OCI-LY7 (cell line): Measurements from ENCODE around the gene SNX2. TPM values are rescaled to one million over a fixed set of nuclear protein-coding genes. Genes with fewer than 3 reads are reported as not detected.

Experiments
- BruUV-seq: library from RNA; stranded (reverse); fragments of 400-500 nt; replicated peaks from 2 replicates; lab custom pipeline; 2021; lab: Mats Ljungman, UMichigan
- CTCF ChIA-PET: fragments of 300-600 bp; sonication (Branson Sonifier 250); formaldehyde crosslinking; loops from one replicate; lab custom pipeline; 2022; ENCODE audit warnings: antibody characterized with exemption; ENCODE audit not compliant: unreplicated experiment; lab: Charles Lee
- POLR2A ChIA-PET: fragments of 300-600 bp; sonication (Branson Sonifier 250); formaldehyde crosslinking; loops from one replicate; lab custom pipeline; 2022; ENCODE audit warnings: antibody characterized with exemption; lab: Charles Lee
- DNase-seq: peaks from one replicate; pipeline ENCODE4 v3.0.0-alpha.2; 2015; ENCODE audit warnings: low spot score
- H2AFZ ChIP-seq: fragments of 200-600 bp; sonication (generic), shearing (Covaris generic); 2 replicates; pipeline ENCODE4 v1.6.1; 2014; ENCODE audit warnings: mild to moderate bottlenecking, antibody characterized with exemption, low read length, moderate library complexity
- H3K27ac ChIP-seq: fragments of 200-600 bp; sonication (generic); 2 replicates; pipeline ENCODE4 v1.5.1; 2014; ENCODE audit warnings: mixed run types, low read depth, mild to moderate bottlenecking, moderate library complexity, low read length, inconsistent platforms; ENCODE audit not compliant: poor library complexity, severe bottlenecking
- H3K36me3 ChIP-seq: fragments of 200-600 bp; sonication (generic); 2 replicates; pipeline ENCODE4 v1.6.1; 2014; ENCODE audit warnings: mild to moderate bottlenecking, antibody characterized with exemption, low read length, moderate library complexity, mixed read lengths; ENCODE audit not compliant: insufficient read depth
- H3K4me1 ChIP-seq: fragments of 200-600 bp; sonication (generic); 2 replicates; pipeline ENCODE4 v1.5.1; 2014; ENCODE audit warnings: mild to moderate bottlenecking, low read length; ENCODE audit not compliant: insufficient read depth, poor library complexity, severe bottlenecking
- H3K4me2 ChIP-seq: fragments of 200-600 bp; sonication (generic); 2 replicates; pipeline ENCODE4 v1.6.1; 2014; ENCODE audit warnings: mild to moderate bottlenecking, low read length
- H3K4me3 ChIP-seq: fragments of 200-600 bp; sonication (generic); 2 replicates; pipeline ENCODE4 v1.5.1; 2014; ENCODE audit warnings: mild to moderate bottlenecking, low read depth, low read length; ENCODE audit not compliant: poor library complexity, severe bottlenecking
- H3K79me2 ChIP-seq: fragments of 200-600 bp; sonication (generic); 2 replicates; pipeline ENCODE4 v1.6.1; 2016; ENCODE audit warnings: low read depth, mild to moderate bottlenecking, low read length, moderate library complexity, mixed read lengths; ENCODE audit not compliant: insufficient read depth
- H3K9me2 ChIP-seq: fragments of 200-600 bp; sonication (generic); 2 replicates; pipeline ENCODE4 v1.6.1; 2016; ENCODE audit warnings: mild to moderate bottlenecking, low read length, mixed read lengths; ENCODE audit not compliant: insufficient read depth
- H3K9me3 ChIP-seq: fragments of 200-600 bp; sonication (generic); 2 replicates; pipeline ENCODE4 v1.6.1; 2014; ENCODE audit warnings: mild to moderate bottlenecking, mixed run types, low read length, mixed read lengths
- H4K20me1 ChIP-seq: fragments of 200-600 bp; sonication (generic); 2 replicates; pipeline ENCODE4 v1.6.1; 2014; ENCODE audit warnings: mild to moderate bottlenecking, antibody characterized with exemption, low read length, moderate library complexity, mixed read lengths; ENCODE audit not compliant: insufficient read depth
- EZH2phosphoT487 ChIP-seq: fragments of 200-600 bp; sonication (generic); IDR thresholded peaks from 2 replicates; pipeline ENCODE4 v1.6.1; 2018; ENCODE audit warnings: low read depth, borderline replicate concordance, mild to moderate bottlenecking, mixed run types, antibody characterized with exemption, low read length, moderate library complexity, mixed read lengths
- intact Hi-C: fragments of 100-400 bp; cut with micrococcal nuclease; formaldehyde crosslinking; loops from one replicate; pipeline ENCODE4 v1.10.0; 2022; ENCODE audit not compliant: unreplicated experiment
- total RNA-seq, 2 experiments: library from RNA; depleted of rRNA in 1 of 2; stranded (reverse); fragments of >200 nt in 1 of 2; shearing (Covaris generic) in 1 of 2; gene quantifications; 2 replicates each; pipeline ENCODE4 v1.2.3, GENCODE V29; 2014 to 2022
- TF ChIP-seq, protein P1 (sequence below): fragments of 200-600 bp; sonication (generic); conservative IDR thresholded peaks from 2 replicates; pipeline ENCODE4 v1.5.1; 2014; ENCODE audit warnings: mild to moderate bottlenecking, antibody characterized with exemption, low read length, moderate library complexity, mixed read lengths

SNX2 gene
- total RNA-seq, 2 experiments from 2014 or later: 47.1 to 78.3 TPM

DNA sequence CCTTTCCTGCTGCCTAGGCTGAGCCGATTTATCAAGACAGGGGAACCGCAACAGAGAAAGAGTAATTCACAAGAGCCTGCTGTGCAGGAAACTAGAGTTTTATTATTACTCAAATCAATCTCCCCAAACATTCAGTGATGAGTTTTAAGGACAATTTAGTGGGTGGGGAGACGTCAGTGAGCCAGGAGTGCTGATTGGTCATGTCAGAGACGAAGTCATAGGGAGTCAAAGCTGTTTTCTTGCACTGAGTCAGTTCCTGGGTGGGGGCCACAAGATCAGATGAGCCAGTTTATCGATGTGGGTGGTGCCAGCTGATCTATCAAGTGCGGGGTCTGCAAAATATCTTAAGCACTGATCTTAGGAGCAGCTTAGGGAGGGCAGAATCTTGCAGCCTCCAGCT is 89.5 kb downstream of the SNX2 start:
- intact Hi-C loops: no loop called here
- CTCF ChIA-PET: no interaction called here
- no peaks in the 10 kb centered on the region for H3K79me2 ChIP-seq
- H2AFZ ChIP-seq: no peak overlapping the region
- no peak overlapping the region for H3K27ac ChIP-seq
- H3K4me2 ChIP-seq: no peak overlapping the region
- no TSS peak for BruUV-seq
- no peaks in the 10 kb centered on the region for H3K36me3 ChIP-seq
- no peaks in the 10 kb centered on the region for H3K9me3 ChIP-seq
- POLR2A ChIA-PET: no interaction called here
- no peak for TF ChIP-seq EZH2phosphoT487
- TF ChIP-seq, protein P1, sequence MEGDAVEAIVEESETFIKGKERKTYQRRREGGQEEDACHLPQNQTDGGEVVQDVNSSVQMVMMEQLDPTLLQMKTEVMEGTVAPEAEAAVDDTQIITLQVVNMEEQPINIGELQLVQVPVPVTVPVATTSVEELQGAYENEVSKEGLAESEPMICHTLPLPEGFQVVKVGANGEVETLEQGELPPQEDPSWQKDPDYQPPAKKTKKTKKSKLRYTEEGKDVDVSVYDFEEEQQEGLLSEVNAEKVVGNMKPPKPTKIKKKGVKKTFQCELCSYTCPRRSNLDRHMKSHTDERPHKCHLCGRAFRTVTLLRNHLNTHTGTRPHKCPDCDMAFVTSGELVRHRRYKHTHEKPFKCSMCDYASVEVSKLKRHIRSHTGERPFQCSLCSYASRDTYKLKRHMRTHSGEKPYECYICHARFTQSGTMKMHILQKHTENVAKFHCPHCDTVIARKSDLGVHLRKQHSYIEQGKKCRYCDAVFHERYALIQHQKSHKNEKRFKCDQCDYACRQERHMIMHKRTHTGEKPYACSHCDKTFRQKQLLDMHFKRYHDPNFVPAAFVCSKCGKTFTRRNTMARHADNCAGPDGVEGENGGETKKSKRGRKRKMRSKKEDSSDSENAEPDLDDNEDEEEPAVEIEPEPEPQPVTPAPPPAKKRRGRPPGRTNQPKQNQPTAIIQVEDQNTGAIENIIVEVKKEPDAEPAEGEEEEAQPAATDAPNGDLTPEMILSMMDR: no peak
- no peak overlapping the region for H3K4me3 ChIP-seq
- no peaks in the 10 kb centered on the region for H3K4me1 ChIP-seq
- no peak for DNase-seq
- no peaks in the 10 kb centered on the region for H4K20me1 ChIP-seq
- no peaks in the 10 kb centered on the region for H3K9me2 ChIP-seq

DNA sequence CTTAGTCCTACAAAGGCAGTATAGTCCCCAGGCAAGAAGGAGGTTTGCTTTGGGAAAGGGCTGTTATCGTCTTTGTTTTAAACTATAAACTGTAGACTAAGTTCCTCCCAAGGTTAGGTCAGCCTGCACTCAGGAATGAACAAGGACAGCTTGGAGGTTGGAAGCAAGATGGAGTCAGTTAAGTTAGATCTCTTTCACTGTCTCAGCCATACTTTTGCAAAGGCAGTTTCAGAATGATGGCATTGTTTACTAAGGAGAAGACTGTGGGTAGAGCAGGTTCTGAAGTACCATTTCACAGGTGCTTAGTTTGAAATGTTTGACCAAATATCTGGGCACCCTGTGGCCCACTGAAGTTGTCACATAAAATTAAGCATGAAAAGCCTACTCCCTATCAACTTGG is 90.0 kb downstream of the SNX2 start:
- Histone ChIP-seq H3K4me3 (no peak overlapping the region), H3K4me2 (no peak overlapping the region), H3K36me3 (no peaks in the 10 kb centered on the region), H3K9me2 (no peaks in the 10 kb centered on the region), H3K9me3 (no peaks in the 10 kb centered on the region), H2AFZ (no peak overlapping the region), H4K20me1 (no peaks in the 10 kb centered on the region), H3K4me1 (no peaks in the 10 kb centered on the region), H3K27ac (no peak overlapping the region), H3K79me2 (no peaks in the 10 kb centered on the region)
- ChIA-PET POLR2A (no interaction called here), CTCF (no interaction called here)
- intact Hi-C loops: no loop called here
- no TSS peak for BruUV-seq
- TF ChIP-seq, protein P1: no peak
- no peak for TF ChIP-seq EZH2phosphoT487
- no peak for DNase-seq

DNA sequence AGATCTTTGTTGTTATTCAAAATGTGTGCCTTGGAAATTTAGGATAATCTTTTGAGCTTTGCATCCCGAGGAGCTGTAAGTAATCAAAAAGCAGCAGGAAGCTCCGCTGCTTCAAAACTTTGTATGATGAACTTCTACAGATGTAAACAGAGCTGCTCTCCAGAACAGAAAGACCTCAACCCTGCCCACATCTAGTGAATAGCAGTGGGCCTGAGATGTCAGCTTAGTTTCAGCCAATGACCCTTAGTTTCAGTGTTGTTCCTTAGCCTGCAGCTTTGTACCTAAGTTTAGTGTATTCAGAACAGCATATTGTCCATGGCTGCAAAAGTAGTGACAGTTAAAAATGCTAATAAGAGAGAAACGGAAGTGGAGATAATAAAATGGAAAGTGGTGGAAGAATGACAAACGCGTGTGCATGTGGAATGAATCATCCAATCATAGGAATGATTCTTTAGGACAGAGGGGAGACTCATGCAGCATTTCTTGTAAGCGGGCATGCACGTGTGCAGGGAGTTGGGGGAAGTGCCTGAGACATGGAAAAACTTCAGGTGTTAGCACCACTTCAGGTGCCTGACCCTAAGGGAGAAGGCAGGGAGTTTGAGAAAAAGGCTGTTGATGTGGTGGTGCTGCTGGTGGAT is 95.5 kb downstream of the SNX2 start:
- H3K79me2 ChIP-seq: no peaks in the 10 kb centered on the region
- intact Hi-C loops: no loop called here
- no peak overlapping the region for H2AFZ ChIP-seq
- no peaks in the 10 kb centered on the region for H3K9me3 ChIP-seq
- ChIA-PET POLR2A (interaction anchor here (0.9 to 1.1 kb wide), 2 partner anchors 20 to 21 kb away, joined by 4 to 5 read pairs; no protein-coding TSS in a partner anchor), CTCF (no interaction called here)
- no peak for DNase-seq
- no peaks in the 10 kb centered on the region for H3K36me3 ChIP-seq
- no peaks in the 10 kb centered on the region for H3K4me1 ChIP-seq
- BruUV-seq: no TSS peak
- H3K4me3 ChIP-seq: no peak overlapping the region
- no peaks in the 10 kb centered on the region for H3K9me2 ChIP-seq
- no peak for TF ChIP-seq EZH2phosphoT487
- TF ChIP-seq, protein P1: no peak
- H3K27ac ChIP-seq: no peak overlapping the region
- H3K4me2 ChIP-seq: no peak overlapping the region
- no peaks in the 10 kb centered on the region for H4K20me1 ChIP-seq
